GM12878 (cell line): ENCODE results near the gene CRYBA1. TPM values are rescaled to one million over a fixed set of nuclear protein-coding genes. Genes with fewer than 3 reads are reported as not detected.

Experiments used
- ATAC-seq: fragments of 200-7000 bp; cut with Tn5 transposase; 3 replicates; pipeline ENCODE4 v1.9.1; 2020; ENCODE audit warnings: mild to moderate bottlenecking, moderate library complexity
- BruUV-seq: library from RNA; stranded (reverse); fragments of 400-500 nt; replicated peaks from 2 replicates; lab custom pipeline; 2021; lab: Mats Ljungman, UMichigan
- CTCF ChIA-PET: fragments of 300-600 bp; sonication (Branson Sonifier 250); formaldehyde crosslinking; extraction: SDS; loops from one replicate; lab custom pipeline; 2021; ENCODE audit warnings: inconsistent platforms; lab: Yijun Ruan, JAX
- POLR2A ChIA-PET: fragments of 350-600 bp; formaldehyde crosslinking; extraction: SDS; loops from one replicate; lab custom pipeline; 2021; ENCODE audit warnings: inconsistent platforms; lab: Charles Lee
- RAD21 ChIA-PET: fragments of 300-600 bp; sonication (Branson Sonifier 250); formaldehyde crosslinking; loops from one replicate; lab custom pipeline; 2023; ENCODE audit warnings: antibody characterized with exemption; ENCODE audit not compliant: unreplicated experiment; lab: Charles Lee
- SMC1A ChIA-PET: fragments of 300-600 bp; sonication (Branson Sonifier 250); formaldehyde crosslinking; loops from one replicate; lab custom pipeline; 2023; ENCODE audit not compliant: unreplicated experiment, uncharacterized antibody; lab: Charles Lee
- DNase-seq: peaks from one replicate; pipeline ENCODE4 v3.0.0-alpha.2; 2011; ENCODE audit warnings: low read depth, low spot score
- FAIRE-seq: peaks from 3 replicates; lab custom pipeline; 2011; peaks lifted over from hg19 to GRCh38; lab: Jason Lieb, UNC
- H2AFZ ChIP-seq: 2 replicates; pipeline ENCODE4 v1.6.0; 2011; ENCODE audit warnings: low read depth, low read length, control low read depth; ENCODE audit not compliant: control insufficient read depth
- H3K27ac ChIP-seq: 2 replicates; pipeline ENCODE4 v1.5.1; 2011; ENCODE audit warnings: control low read depth; ENCODE audit not compliant: control insufficient read depth, insufficient read depth
- H3K27me3 ChIP-seq, 2 experiments: replicated peaks in 1 of 2; 2 replicates each; pipeline versions ENCODE4 v1.6.0 to v1.6.1; 2011; ENCODE audit warnings: low read length in 1 of 2; ENCODE audit not compliant: control insufficient read depth in 2 of 2, insufficient read depth in 2 of 2
- H3K36me3 ChIP-seq, 2 experiments: 2 replicates each; pipeline ENCODE4 v1.5.1; 2011; ENCODE audit warnings: low read length in 1 of 2; ENCODE audit not compliant: control insufficient read depth in 2 of 2, insufficient read depth in 2 of 2
- H3K4me1 ChIP-seq: 2 replicates; pipeline ENCODE4 v1.6.1; 2011; ENCODE audit warnings: mild to moderate bottlenecking, low read length, moderate library complexity, mixed read lengths; ENCODE audit not compliant: control insufficient read depth, insufficient read depth
- H3K4me2 ChIP-seq: 2 replicates; pipeline ENCODE4 v1.6.0; 2011; ENCODE audit warnings: control low read depth; ENCODE audit not compliant: control insufficient read depth, insufficient read depth
- H3K4me3 ChIP-seq: fragments of 200-600 bp; sonication (generic); 2 replicates; pipeline ENCODE4 v1.5.1; 2016
- H3K79me2 ChIP-seq: 2 replicates; pipeline ENCODE4 v1.6.0; 2011; ENCODE audit warnings: low read length; ENCODE audit not compliant: control insufficient read depth, insufficient read depth
- H3K9ac ChIP-seq: 2 replicates; pipeline ENCODE4 v1.8.0; 2011; ENCODE audit warnings: low read length, control low read depth, mixed read lengths; ENCODE audit not compliant: control insufficient read depth, insufficient read depth
- H3K9me3 ChIP-seq: replicated peaks from 3 replicates; pipeline ENCODE4 v1.5.1; 2011; ENCODE audit warnings: mild to moderate bottlenecking, low read length; ENCODE audit not compliant: control insufficient read depth, insufficient read depth
- H4K20me1 ChIP-seq: 2 replicates; pipeline ENCODE4 v1.6.0; 2011; ENCODE audit not compliant: control insufficient read depth, insufficient read depth
- ATF3 ChIP-seq: IDR thresholded peaks from 2 replicates; pipeline ENCODE4 v1.6.1; 2011; ENCODE audit warnings: low read depth, mild to moderate bottlenecking, low read length, moderate library complexity, borderline replicate concordance; ENCODE audit errors: extremely low read depth
- EP300 ChIP-seq, 2 experiments: fragments of 150-350 bp in 1 of 2; IDR thresholded peaks; 2 replicates each; pipeline ENCODE4 v1.6.1; 2011 to 2012; ENCODE audit warnings: low read depth in 2 of 2, low read length in 2 of 2, borderline replicate concordance in 1 of 2, improper control_type of control experiment in 1 of 2, inconsistent platforms in 1 of 2; ENCODE audit not compliant: control insufficient read depth in 1 of 2
- ETV6 ChIP-seq, 2 experiments: fragments of 450-650 bp in 1 of 2; IDR thresholded peaks in 1 of 2; conservative IDR thresholded peaks in 1 of 2; 2 replicates each; pipeline ENCODE4 v1.6.1; 2014; ENCODE audit warnings: antibody characterized with exemption in 1 of 2, borderline replicate concordance in 1 of 2, low read depth in 1 of 2, mild to moderate bottlenecking in 1 of 2, moderate library complexity in 1 of 2
- HDGF ChIP-seq: fragments of 450-650 bp; IDR thresholded peaks from 2 replicates; pipeline ENCODE4 v1.6.1; 2016; ENCODE audit warnings: antibody characterized with exemption
- LARP7 ChIP-seq: fragments of 450-650 bp; IDR thresholded peaks from 2 replicates; pipeline ENCODE4 v1.6.1; 2017; ENCODE audit warnings: mild to moderate bottlenecking
- MEF2B ChIP-seq: fragments of 450-650 bp; IDR thresholded peaks from 2 replicates; pipeline ENCODE4 v1.6.1; 2018; ENCODE audit warnings: mild to moderate bottlenecking, moderate library complexity; ENCODE audit not compliant: partially characterized antibody, poor library complexity, severe bottlenecking
- NFIC ChIP-seq: IDR thresholded peaks from 2 replicates; pipeline ENCODE4 v1.6.1; 2012; ENCODE audit warnings: low read depth, mild to moderate bottlenecking, inconsistent platforms, low read length, moderate library complexity
- NRF1 ChIP-seq: conservative IDR thresholded peaks from 2 replicates; pipeline ENCODE4 v1.6.1; 2011; ENCODE audit warnings: mild to moderate bottlenecking, low read depth, low read length, improper control_type of control experiment
- RB1 ChIP-seq: fragments of 450-650 bp; formaldehyde crosslinking; IDR thresholded peaks from 2 replicates; pipeline ENCODE4 v1.6.1; 2017; ENCODE audit warnings: mild to moderate bottlenecking, borderline replicate concordance
- RELA ChIP-seq: fragments of 450-650 bp; IDR thresholded peaks from 2 replicates; pipeline ENCODE4 v1.8.0; 2014; ENCODE audit warnings: borderline replicate concordance; ENCODE audit not compliant: partially characterized antibody
- SIN3A ChIP-seq: IDR thresholded peaks from 2 replicates; pipeline ENCODE4 v1.6.1; 2012; ENCODE audit warnings: low read depth, low read length, improper control_type of control experiment
- SPI1 ChIP-seq: IDR thresholded peaks from 2 replicates; pipeline ENCODE4 v1.6.1; 2011; ENCODE audit warnings: low read depth, mild to moderate bottlenecking, low read length, moderate library complexity, borderline replicate concordance; ENCODE audit not compliant: insufficient read depth
- SRF ChIP-seq, 2 experiments: IDR thresholded peaks; 2 replicates each; pipeline ENCODE4 v1.6.1; 2011; ENCODE audit warnings: low read depth in 2 of 2, low read length in 2 of 2, mild to moderate bottlenecking in 1 of 2, moderate library complexity in 1 of 2
- TARDBP ChIP-seq: IDR thresholded peaks from 2 replicates; pipeline ENCODE4 v1.6.1; 2016; ENCODE audit warnings: borderline replicate concordance
- ZBED1 ChIP-seq: IDR thresholded peaks from 2 replicates; pipeline ENCODE4 v1.6.1; 2016; ENCODE audit warnings: borderline replicate concordance
- WGBS: methylation state at CpG from one replicate; pipeline ENCODE4 v1.1.6; 2016; ENCODE audit warnings: low lambda C conversion rate; ENCODE audit not compliant: insufficient replicate concordance, insufficient coverage; ENCODE audit errors: missing lambda C conversion rate; 5-methylcytosine and 5-hydroxymethylcytosine counted together
- in situ Hi-C: fragments of 300-500 bp; cut with MboI; formaldehyde crosslinking; loops from 9 replicates; pipeline ENCODE4 v1.14.3; 2018; ENCODE audit warnings: mixed read lengths
- intact Hi-C: fragments of 100-400 bp; cut with micrococcal nuclease; formaldehyde crosslinking; loops from one replicate; pipeline ENCODE4 v1.14.2; 2022; ENCODE audit not compliant: unreplicated experiment
- polyA plus RNA-seq, 11 experiments: library from polyadenylated mRNA; depleted of rRNA in 4 of 11; unstranded in 6 of 11; stranded (reverse) in 5 of 11; fragments of >200 nt; fragmentation: Nextera tagmentation in 4 of 11; fragmentation: Illumina TruSeq in 1 of 11; extraction: Ambion mirVana in 4 of 11; extraction: Trizol in 1 of 11; gene quantifications; 1 replicate in 1 of 11; 2 replicates in 10 of 11; pipeline versions ENCODE4 v1.2.1 to v1.2.3, GENCODE V29; 2011 to 2016; ENCODE audit warnings: inconsistent platforms in 2 of 11, missing spikeins in 2 of 11, low read depth in 1 of 11
- total RNA-seq, 4 experiments: library from RNA; depleted of rRNA in 3 of 4; stranded (reverse); fragments of >200 nt in 3 of 4; fragmentation: Illumina TruSeq in 1 of 4; extraction: Trizol in 1 of 4; gene quantifications; 2 replicates each; pipeline versions ENCODE4 v1.2.1 to v1.2.3, GENCODE V29; 2013 to 2021
- TF ChIP-seq, protein P1 (sequence below), 3 experiments: IDR thresholded peaks in 2 of 3; conservative IDR thresholded peaks in 1 of 3; 2 replicates each; pipeline ENCODE4 v1.5.1; 2011; ENCODE audit warnings: low read depth in 3 of 3, low read length in 3 of 3, mild to moderate bottlenecking in 3 of 3, control low read depth in 2 of 3, moderate library complexity in 2 of 3, inconsistent platforms in 1 of 3, mixed read lengths in 1 of 3; ENCODE audit not compliant: control insufficient read depth in 2 of 3, insufficient read depth in 1 of 3; ENCODE audit errors: extremely low read depth in 1 of 3

CRYBA1 gene
- total and polyA plus RNA-seq, 10 of the 15 experiments (the other 5 are each of a cell fraction or from before 2014, with no cell fraction given), result not detected

DNA sequence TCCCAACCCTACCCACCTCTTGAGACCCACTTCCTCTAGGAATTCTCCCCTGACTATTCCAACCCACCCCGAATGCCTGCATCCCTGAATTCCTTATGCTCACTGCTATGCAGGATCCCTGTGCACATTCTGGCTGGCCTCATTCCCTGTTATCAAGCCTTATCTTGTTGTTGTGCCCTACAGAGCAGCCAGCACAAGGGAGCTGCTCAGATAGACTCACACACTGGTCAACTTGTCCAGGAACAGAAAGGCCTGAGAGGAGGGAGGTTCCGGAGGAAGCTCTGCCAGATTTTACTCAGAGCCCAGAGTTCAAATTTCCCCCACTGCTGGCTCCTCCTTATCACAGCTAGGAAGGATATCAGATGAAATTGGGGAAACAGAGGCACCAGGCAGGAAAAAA lies 41.6 kb upstream of the CRYBA1 start (continued):
- no peak for TF ChIP-seq SPI1
- no peak for TF ChIP-seq NRF1
- TF ChIP-seq MEF2B, result no peak
- TF ChIP-seq SRF (IDR thresholded peaks at IDR 0.05; ENCODE audit: low read depth in 2 of 2, low read length in 2 of 2), result no peak
- no peak for TF ChIP-seq SIN3A
- TF ChIP-seq, all 136 proteins: peak for 0

GRCh38 chr17:29207975-29208374 lies 38.7 kb upstream of the CRYBA1 start:
- H3K27me3 ChIP-seq, result no peaks in the 10 kb centered on the region
- no peak for TF ChIP-seq EP300 (IDR thresholded peaks at IDR 0.05; ENCODE audit: borderline replicate concordance in 1 of 2, control insufficient read depth in 1 of 2, low read depth in 2 of 2, low read length in 2 of 2)
- no peak for TF ChIP-seq HDGF
- no peak for TF ChIP-seq RB1
- TF ChIP-seq, protein P1, sequence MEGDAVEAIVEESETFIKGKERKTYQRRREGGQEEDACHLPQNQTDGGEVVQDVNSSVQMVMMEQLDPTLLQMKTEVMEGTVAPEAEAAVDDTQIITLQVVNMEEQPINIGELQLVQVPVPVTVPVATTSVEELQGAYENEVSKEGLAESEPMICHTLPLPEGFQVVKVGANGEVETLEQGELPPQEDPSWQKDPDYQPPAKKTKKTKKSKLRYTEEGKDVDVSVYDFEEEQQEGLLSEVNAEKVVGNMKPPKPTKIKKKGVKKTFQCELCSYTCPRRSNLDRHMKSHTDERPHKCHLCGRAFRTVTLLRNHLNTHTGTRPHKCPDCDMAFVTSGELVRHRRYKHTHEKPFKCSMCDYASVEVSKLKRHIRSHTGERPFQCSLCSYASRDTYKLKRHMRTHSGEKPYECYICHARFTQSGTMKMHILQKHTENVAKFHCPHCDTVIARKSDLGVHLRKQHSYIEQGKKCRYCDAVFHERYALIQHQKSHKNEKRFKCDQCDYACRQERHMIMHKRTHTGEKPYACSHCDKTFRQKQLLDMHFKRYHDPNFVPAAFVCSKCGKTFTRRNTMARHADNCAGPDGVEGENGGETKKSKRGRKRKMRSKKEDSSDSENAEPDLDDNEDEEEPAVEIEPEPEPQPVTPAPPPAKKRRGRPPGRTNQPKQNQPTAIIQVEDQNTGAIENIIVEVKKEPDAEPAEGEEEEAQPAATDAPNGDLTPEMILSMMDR (IDR thresholded peaks at IDR 0.05 in 2 of 3, conservative IDR thresholded peaks at IDR 0.05 in 1 of 3; ENCODE audit: control insufficient read depth in 2 of 3, extremely low read depth in 1 of 3, insufficient read depth in 1 of 3, low read depth in 3 of 3, low read length in 3 of 3), result no peak
- TF ChIP-seq RELA, result no peak
- TF ChIP-seq ZBED1, result no peak
- no peak for TF ChIP-seq ATF3
- no peak for TF ChIP-seq LARP7
- no peak for TF ChIP-seq TARDBP
- TF ChIP-seq ETV6 (conservative IDR thresholded peaks at IDR 0.05 in 1 of 2, IDR thresholded peaks at IDR 0.05 in 1 of 2; ENCODE audit: borderline replicate concordance in 1 of 2, low read depth in 1 of 2), result no peak
- no peak for TF ChIP-seq NFIC
- no peaks in the 10 kb centered on the region for H4K20me1 ChIP-seq
- H3K79me2 ChIP-seq, result no peaks in the 10 kb centered on the region
- H3K9ac ChIP-seq, result no peak overlapping the region
- H3K9me3 ChIP-seq, result no peaks in the 10 kb centered on the region
- in situ Hi-C loops (no loop called here), intact Hi-C loops (no loop called here)
- 11% methylated on average over 2 of the region's 2 CpGs for WGBS
- H3K4me1 ChIP-seq, result no peaks in the 10 kb centered on the region
- ATAC-seq, result no peak
- H3K27ac ChIP-seq, result no peak overlapping the region
- no peak overlapping the region for H3K4me3 ChIP-seq
- POLR2A ChIA-PET, result interaction anchor here (0.6 kb wide), 1 partner anchor 574 kb away, joined by 4 read pairs; no protein-coding TSS in a partner anchor
- SMC1A ChIA-PET, result interaction anchor here (0.7 to 2.1 kb wide), 3 partner anchors 11 to 144 kb away, joined by 3 to 14 read pairs (median 8); no protein-coding TSS in a partner anchor
- no peak overlapping the region for H2AFZ ChIP-seq
- no peak overlapping the region for H3K4me2 ChIP-seq
- no TSS peak for BruUV-seq
- DNase-seq, result no peak
- CTCF ChIA-PET, result interaction anchor here (0.8 to 4.3 kb wide), 3 partner anchors 11 to 84 kb away, joined by 5 to 29 read pairs (median 5); no protein-coding TSS in a partner anchor
- H3K36me3 ChIP-seq, result no peaks in the 10 kb centered on the region
- RAD21 ChIA-PET, result interaction anchor here (1.4 to 1.6 kb wide), 2 partner anchors 12 to 59 kb away, joined by 4 to 6 read pairs; no protein-coding TSS in a partner anchor
- FAIRE-seq, result no peak
